Neutrophil (primary cell): ENCODE results near the gene ACY1.

Experiments used
- H3K27ac ChIP-seq: fragments of 200-600 bp; sonication (generic); 2 replicates; pipeline ENCODE4 v1.5.1; 2016; ENCODE audit warnings: mild to moderate bottlenecking, moderate library complexity
- H3K27me3 ChIP-seq: fragments of 200-600 bp; sonication (generic); 2 replicates; pipeline ENCODE4 v1.6.0; 2016; ENCODE audit warnings: mild to moderate bottlenecking
- H3K36me3 ChIP-seq: fragments of 200-600 bp; sonication (generic); 2 replicates; pipeline ENCODE4 v1.5.1; 2017
- H3K4me1 ChIP-seq, 2 experiments: fragments of 200-600 bp in 1 of 2; sonication (generic) in 1 of 2; 1 replicate in 1 of 2; 2 replicates in 1 of 2; pipeline versions ENCODE4 v1.5.1 to v1.6.1; 2013 to 2016; ENCODE audit warnings: low read depth in 1 of 2, low read length in 1 of 2, mild to moderate bottlenecking in 1 of 2, moderate library complexity in 1 of 2; ENCODE audit not compliant: control insufficient read depth in 1 of 2, insufficient read depth in 1 of 2
- H3K4me3 ChIP-seq, 2 experiments: fragments of 200-600 bp in 1 of 2; sonication (generic) in 1 of 2; 1 replicate in 1 of 2; 2 replicates in 1 of 2; pipeline ENCODE4 v1.5.1; 2013 to 2016; ENCODE audit warnings: low read depth in 1 of 2, low read length in 1 of 2, mild to moderate bottlenecking in 1 of 2, moderate library complexity in 1 of 2
- H3K9me3 ChIP-seq: fragments of 200-600 bp; sonication (generic); 2 replicates; pipeline ENCODE4 v1.5.1; 2016
- CTCF ChIP-seq: fragments of 200-600 bp; sonication (generic); IDR thresholded peaks from 2 replicates; pipeline ENCODE4 v1.5.1; 2016; ENCODE audit warnings: antibody characterized with exemption

The ACY1 gene

GRCh38 chr3:52036222-52036694 is 52.9 kb downstream of the ACY1 start:
- no peak for TF ChIP-seq CTCF
- no peaks in the 10 kb centered on the region for H3K9me3 ChIP-seq
- H3K27ac ChIP-seq = no peak overlapping the region
- H3K27me3 ChIP-seq = no peaks in the 10 kb centered on the region
- H3K4me3 ChIP-seq = no peak overlapping the region
- no peaks in the 10 kb centered on the region for H3K36me3 ChIP-seq
- no peaks in the 10 kb centered on the region for H3K4me1 ChIP-seq

GRCh38 chr3:52036829-52037228 is 53.5 kb downstream of the ACY1 start:
- no peaks in the 10 kb centered on the region for H3K9me3 ChIP-seq
- H3K36me3 ChIP-seq = no peaks in the 10 kb centered on the region
- H3K4me1 ChIP-seq = no peaks in the 10 kb centered on the region
- no peak overlapping the region for H3K4me3 ChIP-seq
- H3K27me3 ChIP-seq = no peaks in the 10 kb centered on the region
- no peak overlapping the region for H3K27ac ChIP-seq
- no peak for TF ChIP-seq CTCF

DNA sequence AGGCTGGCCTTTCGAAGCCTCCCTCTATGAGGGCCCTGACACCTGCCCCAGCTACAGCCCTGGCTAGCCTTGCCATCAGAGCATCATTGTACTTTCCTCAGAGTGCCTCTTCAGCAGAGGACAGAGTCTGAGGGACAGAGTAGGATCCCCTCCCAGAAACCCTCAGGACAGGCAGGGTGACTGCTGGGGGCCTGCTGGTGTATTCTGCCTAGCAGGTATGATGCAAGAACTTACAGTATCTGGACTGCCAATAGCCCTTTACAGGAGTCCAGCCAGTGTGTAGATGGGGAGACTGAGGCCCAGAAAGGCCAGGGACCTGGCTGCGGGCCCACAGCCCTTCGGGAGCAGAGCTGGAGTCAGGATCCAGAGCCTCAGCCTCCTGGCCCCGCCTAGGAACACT is 54.0 kb downstream of the ACY1 start:
- Histone ChIP-seq H3K36me3 (no peaks in the 10 kb centered on the region), H3K27ac (no peak overlapping the region), H3K9me3 (no peaks in the 10 kb centered on the region), H3K4me1 (no peaks in the 10 kb centered on the region), H3K27me3 (no peaks in the 10 kb centered on the region), H3K4me3 (no peak overlapping the region)
- TF ChIP-seq CTCF = no peak

- TF ChIP-seq CTCF = no peak
- Histone ChIP-seq H3K27me3 (no peaks in the 10 kb centered on the region), H3K4me1 (no peaks in the 10 kb centered on the region), H3K4me3 (no peak overlapping the region), H3K36me3 (no peaks in the 10 kb centered on the region), H3K27ac (no peak overlapping the region), H3K9me3 (no peaks in the 10 kb centered on the region)
These were observed 54.9 kb downstream of the ACY1 start for GRCh38 chr3:52038227-52038626.
